GM23338 (cell line): ENCODE results near the gene MITD1. TPM values are rescaled to one million over a fixed set of nuclear protein-coding genes. Genes with fewer than 3 reads are reported as not detected.

Experiments
- CREB1 ChIP-seq: fragments of 250-450 bp; sonication (Bioruptor Pico); IDR thresholded peaks from 2 replicates; pipeline ENCODE4 v1.5.0; 2020; ENCODE audit warnings: low read depth, mild to moderate bottlenecking, moderate library complexity
- EZH2 ChIP-seq: fragments of 200-600 bp; sonication (generic); IDR thresholded peaks from one replicate; pipeline ENCODE4 v1.8.0; 2017; ENCODE audit warnings: antibody characterized with exemption, mild to moderate bottlenecking, low read depth; ENCODE audit not compliant: unreplicated experiment
- EZH2phosphoT487 ChIP-seq: fragments of 200-600 bp; sonication (generic); IDR thresholded peaks from one replicate; pipeline ENCODE4 v1.8.1; 2018; ENCODE audit warnings: antibody characterized with exemption; ENCODE audit not compliant: unreplicated experiment
- JUNB ChIP-seq: IDR thresholded peaks from one replicate; pipeline ENCODE4 v1.6.1; 2016; ENCODE audit warnings: antibody characterized with exemption; ENCODE audit not compliant: unreplicated experiment
- NANOG ChIP-seq: IDR thresholded peaks from 2 replicates; pipeline ENCODE4 v1.6.1; 2016; ENCODE audit warnings: antibody characterized with exemption, borderline replicate concordance
- POLR2AphosphoS5 ChIP-seq: IDR thresholded peaks from 2 replicates; pipeline ENCODE4 v1.6.1; 2016; ENCODE audit warnings: antibody characterized with exemption, low read depth
- STAT1 ChIP-seq: IDR thresholded peaks from one replicate; pipeline ENCODE4 v1.6.1; 2016; ENCODE audit warnings: antibody characterized with exemption; ENCODE audit not compliant: unreplicated experiment
- ZNF114 ChIP-seq: fragments of 250-450 bp; sonication (Bioruptor Pico); IDR thresholded peaks from 2 replicates; pipeline ENCODE4 v1.5.0; 2020; ENCODE audit warnings: mild to moderate bottlenecking, moderate library complexity
- ZNF331 ChIP-seq: fragments of 250-450 bp; sonication (Bioruptor Pico); IDR thresholded peaks from 2 replicates; pipeline ENCODE4 v1.5.0; 2020; ENCODE audit warnings: low read depth, mild to moderate bottlenecking, moderate library complexity
- polyA plus RNA-seq: library from polyadenylated mRNA; unstranded; fragments of >200 nt; fragmentation: Nextera tagmentation; extraction: Ambion mirVana; gene quantifications from 2 replicates; pipeline ENCODE4 v1.2.1, GENCODE V29; 2016
- total RNA-seq: library from RNA; depleted of rRNA; stranded (reverse); fragments of >200 nt; shearing (Covaris generic); gene quantifications from 2 replicates; pipeline ENCODE4 v1.2.3, GENCODE V29; 2014
- TF ChIP-seq, protein P1 (sequence below): fragments of 250-450 bp; sonication (Bioruptor Pico); IDR thresholded peaks from 2 replicates; pipeline ENCODE4 v1.5.0; 2020; ENCODE audit warnings: mild to moderate bottlenecking, moderate library complexity
- TF ChIP-seq, protein P2 (sequence below): IDR thresholded peaks from one replicate; pipeline ENCODE4 v1.6.1; 2018; ENCODE audit warnings: antibody characterized with exemption; ENCODE audit not compliant: unreplicated experiment
- TF ChIP-seq, protein P3 (sequence below), 2 experiments: fragments of 200-600 bp in 1 of 2; sonication (generic) in 1 of 2; conservative IDR thresholded peaks; 2 replicates each; pipeline versions ENCODE4 v1.5.1 to v1.6.1; 2016 to 2017; ENCODE audit warnings: antibody characterized with exemption in 2 of 2, low read depth in 2 of 2, mild to moderate bottlenecking in 2 of 2, moderate library complexity in 1 of 2

Gene MITD1
- total and polyA plus RNA-seq, 2 experiments from 2014 or later: 37.9 to 105 TPM

DNA sequence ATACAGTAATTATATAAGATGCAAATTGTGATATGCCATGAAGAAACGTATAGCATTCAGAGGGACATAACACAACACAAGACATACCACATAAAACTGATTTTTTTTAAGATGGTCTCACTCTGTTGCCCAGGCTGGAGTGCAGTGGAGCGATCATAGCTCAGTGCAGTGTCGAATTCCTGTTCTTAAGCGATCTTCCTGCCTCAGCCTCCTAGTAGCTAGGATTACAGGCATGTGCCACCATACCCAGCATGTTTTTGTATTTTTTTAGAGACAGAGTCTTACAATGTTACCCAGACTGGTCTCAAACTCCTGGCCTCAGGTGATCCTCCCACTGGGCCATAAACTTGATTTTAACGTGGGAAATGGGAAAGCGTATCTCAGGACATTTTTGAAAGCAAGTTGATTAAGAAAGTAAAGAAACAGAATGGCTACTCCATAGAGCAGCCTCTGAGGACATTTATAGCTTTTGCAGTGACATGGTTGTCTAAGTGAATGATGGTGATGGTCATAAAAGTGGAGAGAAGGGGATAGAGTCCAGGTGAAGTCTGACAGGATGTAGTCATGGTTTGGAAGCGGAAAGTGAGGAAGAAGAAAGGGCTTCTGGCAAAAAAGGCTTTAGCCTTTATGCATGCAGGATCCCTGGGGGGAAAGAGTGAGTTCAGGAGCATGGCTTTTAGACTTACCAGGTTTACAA is 28.5 kb downstream of the MITD1 start (continued):
- TF ChIP-seq, protein P1, sequence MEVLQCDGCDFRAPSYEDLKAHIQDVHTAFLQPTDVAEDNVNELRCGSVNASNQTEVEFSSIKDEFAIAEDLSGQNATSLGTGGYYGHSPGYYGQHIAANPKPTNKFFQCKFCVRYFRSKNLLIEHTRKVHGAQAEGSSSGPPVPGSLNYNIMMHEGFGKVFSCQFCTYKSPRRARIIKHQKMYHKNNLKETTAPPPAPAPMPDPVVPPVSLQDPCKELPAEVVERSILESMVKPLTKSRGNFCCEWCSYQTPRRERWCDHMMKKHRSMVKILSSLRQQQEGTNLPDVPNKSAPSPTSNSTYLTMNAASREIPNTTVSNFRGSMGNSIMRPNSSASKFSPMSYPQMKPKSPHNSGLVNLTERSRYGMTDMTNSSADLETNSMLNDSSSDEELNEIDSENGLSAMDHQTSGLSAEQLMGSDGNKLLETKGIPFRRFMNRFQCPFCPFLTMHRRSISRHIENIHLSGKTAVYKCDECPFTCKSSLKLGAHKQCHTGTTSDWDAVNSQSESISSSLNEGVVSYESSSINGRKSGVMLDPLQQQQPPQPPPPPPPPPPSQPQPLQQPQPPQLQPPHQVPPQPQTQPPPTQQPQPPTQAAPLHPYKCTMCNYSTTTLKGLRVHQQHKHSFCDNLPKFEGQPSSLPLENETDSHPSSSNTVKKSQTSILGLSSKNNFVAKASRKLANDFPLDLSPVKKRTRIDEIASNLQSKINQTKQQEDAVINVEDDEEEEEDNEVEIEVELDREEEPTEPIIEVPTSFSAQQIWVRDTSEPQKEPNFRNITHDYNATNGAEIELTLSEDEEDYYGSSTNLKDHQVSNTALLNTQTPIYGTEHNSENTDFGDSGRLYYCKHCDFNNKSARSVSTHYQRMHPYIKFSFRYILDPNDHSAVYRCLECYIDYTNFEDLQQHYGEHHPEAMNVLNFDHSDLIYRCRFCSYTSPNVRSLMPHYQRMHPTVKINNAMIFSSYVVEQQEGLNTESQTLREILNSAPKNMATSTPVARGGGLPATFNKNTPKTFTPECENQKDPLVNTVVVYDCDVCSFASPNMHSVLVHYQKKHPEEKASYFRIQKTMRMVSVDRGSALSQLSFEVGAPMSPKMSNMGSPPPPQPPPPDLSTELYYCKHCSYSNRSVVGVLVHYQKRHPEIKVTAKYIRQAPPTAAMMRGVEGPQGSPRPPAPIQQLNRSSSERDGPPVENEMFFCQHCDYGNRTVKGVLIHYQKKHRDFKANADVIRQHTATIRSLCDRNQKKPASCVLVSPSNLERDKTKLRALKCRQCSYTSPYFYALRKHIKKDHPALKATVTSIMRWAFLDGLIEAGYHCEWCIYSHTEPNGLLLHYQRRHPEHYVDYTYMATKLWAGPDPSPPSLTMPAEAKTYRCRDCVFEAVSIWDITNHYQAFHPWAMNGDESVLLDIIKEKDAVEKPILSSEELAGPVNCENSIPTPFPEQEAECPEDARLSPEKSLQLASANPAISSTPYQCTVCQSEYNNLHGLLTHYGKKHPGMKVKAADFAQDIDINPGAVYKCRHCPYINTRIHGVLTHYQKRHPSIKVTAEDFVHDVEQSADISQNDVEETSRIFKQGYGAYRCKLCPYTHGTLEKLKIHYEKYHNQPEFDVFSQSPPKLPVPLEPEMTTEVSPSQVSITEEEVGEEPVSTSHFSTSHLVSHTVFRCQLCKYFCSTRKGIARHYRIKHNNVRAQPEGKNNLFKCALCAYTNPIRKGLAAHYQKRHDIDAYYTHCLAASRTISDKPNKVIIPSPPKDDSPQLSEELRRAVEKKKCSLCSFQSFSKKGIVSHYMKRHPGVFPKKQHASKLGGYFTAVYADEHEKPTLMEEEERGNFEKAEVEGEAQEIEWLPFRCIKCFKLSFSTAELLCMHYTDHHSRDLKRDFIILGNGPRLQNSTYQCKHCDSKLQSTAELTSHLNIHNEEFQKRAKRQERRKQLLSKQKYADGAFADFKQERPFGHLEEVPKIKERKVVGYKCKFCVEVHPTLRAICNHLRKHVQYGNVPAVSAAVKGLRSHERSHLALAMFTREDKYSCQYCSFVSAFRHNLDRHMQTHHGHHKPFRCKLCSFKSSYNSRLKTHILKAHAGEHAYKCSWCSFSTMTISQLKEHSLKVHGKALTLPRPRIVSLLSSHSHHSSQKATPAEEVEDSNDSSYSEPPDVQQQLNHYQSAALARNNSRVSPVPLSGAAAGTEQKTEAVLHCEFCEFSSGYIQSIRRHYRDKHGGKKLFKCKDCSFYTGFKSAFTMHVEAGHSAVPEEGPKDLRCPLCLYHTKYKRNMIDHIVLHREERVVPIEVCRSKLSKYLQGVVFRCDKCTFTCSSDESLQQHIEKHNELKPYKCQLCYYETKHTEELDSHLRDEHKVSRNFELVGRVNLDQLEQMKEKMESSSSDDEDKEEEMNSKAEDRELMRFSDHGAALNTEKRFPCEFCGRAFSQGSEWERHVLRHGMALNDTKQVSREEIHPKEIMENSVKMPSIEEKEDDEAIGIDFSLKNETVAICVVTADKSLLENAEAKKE: no peak
- TF ChIP-seq EZH2: no peak
- TF ChIP-seq, protein P2, sequence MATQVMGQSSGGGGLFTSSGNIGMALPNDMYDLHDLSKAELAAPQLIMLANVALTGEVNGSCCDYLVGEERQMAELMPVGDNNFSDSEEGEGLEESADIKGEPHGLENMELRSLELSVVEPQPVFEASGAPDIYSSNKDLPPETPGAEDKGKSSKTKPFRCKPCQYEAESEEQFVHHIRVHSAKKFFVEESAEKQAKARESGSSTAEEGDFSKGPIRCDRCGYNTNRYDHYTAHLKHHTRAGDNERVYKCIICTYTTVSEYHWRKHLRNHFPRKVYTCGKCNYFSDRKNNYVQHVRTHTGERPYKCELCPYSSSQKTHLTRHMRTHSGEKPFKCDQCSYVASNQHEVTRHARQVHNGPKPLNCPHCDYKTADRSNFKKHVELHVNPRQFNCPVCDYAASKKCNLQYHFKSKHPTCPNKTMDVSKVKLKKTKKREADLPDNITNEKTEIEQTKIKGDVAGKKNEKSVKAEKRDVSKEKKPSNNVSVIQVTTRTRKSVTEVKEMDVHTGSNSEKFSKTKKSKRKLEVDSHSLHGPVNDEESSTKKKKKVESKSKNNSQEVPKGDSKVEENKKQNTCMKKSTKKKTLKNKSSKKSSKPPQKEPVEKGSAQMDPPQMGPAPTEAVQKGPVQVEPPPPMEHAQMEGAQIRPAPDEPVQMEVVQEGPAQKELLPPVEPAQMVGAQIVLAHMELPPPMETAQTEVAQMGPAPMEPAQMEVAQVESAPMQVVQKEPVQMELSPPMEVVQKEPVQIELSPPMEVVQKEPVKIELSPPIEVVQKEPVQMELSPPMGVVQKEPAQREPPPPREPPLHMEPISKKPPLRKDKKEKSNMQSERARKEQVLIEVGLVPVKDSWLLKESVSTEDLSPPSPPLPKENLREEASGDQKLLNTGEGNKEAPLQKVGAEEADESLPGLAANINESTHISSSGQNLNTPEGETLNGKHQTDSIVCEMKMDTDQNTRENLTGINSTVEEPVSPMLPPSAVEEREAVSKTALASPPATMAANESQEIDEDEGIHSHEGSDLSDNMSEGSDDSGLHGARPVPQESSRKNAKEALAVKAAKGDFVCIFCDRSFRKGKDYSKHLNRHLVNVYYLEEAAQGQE: no peak
- TF ChIP-seq JUNB: no peak
- no peak for TF ChIP-seq ZNF114 (CRISPR knock-in tag)
- no peak for TF ChIP-seq ZNF331 (CRISPR knock-in tag)
- no peak for TF ChIP-seq EZH2phosphoT487
- TF ChIP-seq STAT1: no peak
- no peak for TF ChIP-seq CREB1 (CRISPR knock-in tag)
- no peak for TF ChIP-seq NANOG
- TF ChIP-seq, protein P3, sequence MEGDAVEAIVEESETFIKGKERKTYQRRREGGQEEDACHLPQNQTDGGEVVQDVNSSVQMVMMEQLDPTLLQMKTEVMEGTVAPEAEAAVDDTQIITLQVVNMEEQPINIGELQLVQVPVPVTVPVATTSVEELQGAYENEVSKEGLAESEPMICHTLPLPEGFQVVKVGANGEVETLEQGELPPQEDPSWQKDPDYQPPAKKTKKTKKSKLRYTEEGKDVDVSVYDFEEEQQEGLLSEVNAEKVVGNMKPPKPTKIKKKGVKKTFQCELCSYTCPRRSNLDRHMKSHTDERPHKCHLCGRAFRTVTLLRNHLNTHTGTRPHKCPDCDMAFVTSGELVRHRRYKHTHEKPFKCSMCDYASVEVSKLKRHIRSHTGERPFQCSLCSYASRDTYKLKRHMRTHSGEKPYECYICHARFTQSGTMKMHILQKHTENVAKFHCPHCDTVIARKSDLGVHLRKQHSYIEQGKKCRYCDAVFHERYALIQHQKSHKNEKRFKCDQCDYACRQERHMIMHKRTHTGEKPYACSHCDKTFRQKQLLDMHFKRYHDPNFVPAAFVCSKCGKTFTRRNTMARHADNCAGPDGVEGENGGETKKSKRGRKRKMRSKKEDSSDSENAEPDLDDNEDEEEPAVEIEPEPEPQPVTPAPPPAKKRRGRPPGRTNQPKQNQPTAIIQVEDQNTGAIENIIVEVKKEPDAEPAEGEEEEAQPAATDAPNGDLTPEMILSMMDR (conservative IDR thresholded peaks at IDR 0.05; ENCODE audit: low read depth in 2 of 2): no peak
- no peak for TF ChIP-seq POLR2AphosphoS5
